GM10266 (cell line): ENCODE measurements around the gene CEMP1.

Experiments
- DNase-seq: peaks from one replicate; pipeline ENCODE4 v3.0.0; 2012; ENCODE audit errors: extremely low spot score
- TF ChIP-seq, protein P1 (sequence below): IDR thresholded peaks from 2 replicates; pipeline ENCODE4 v1.5.1; 2012; ENCODE audit warnings: mild to moderate bottlenecking, low read depth; ENCODE audit not compliant: control insufficient read depth, insufficient read depth; ENCODE audit errors: missing control alignments

CEMP1 gene

DNA sequence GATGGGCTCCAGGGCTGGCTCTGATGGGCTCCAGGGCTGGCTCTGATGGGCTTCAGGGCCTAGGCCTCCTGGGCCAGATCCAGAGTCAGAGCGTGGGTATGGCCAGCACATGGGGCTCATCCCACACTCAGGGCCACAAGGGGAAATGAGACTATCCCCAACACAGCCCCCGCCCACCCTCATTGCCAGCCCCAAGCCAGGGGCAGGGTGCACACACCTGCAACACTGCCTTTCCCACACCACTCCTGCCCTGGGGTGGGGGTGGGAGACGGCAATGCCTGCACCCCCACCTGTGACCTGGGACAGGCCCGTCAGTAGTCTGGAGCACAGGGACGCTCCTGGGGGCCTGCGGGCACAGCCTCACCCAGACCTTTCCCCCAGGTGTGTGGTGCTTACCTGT is 31.8 kb downstream of the CEMP1 start:
- no peak for DNase-seq
- TF ChIP-seq, protein P1, sequence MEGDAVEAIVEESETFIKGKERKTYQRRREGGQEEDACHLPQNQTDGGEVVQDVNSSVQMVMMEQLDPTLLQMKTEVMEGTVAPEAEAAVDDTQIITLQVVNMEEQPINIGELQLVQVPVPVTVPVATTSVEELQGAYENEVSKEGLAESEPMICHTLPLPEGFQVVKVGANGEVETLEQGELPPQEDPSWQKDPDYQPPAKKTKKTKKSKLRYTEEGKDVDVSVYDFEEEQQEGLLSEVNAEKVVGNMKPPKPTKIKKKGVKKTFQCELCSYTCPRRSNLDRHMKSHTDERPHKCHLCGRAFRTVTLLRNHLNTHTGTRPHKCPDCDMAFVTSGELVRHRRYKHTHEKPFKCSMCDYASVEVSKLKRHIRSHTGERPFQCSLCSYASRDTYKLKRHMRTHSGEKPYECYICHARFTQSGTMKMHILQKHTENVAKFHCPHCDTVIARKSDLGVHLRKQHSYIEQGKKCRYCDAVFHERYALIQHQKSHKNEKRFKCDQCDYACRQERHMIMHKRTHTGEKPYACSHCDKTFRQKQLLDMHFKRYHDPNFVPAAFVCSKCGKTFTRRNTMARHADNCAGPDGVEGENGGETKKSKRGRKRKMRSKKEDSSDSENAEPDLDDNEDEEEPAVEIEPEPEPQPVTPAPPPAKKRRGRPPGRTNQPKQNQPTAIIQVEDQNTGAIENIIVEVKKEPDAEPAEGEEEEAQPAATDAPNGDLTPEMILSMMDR = no peak

DNA sequence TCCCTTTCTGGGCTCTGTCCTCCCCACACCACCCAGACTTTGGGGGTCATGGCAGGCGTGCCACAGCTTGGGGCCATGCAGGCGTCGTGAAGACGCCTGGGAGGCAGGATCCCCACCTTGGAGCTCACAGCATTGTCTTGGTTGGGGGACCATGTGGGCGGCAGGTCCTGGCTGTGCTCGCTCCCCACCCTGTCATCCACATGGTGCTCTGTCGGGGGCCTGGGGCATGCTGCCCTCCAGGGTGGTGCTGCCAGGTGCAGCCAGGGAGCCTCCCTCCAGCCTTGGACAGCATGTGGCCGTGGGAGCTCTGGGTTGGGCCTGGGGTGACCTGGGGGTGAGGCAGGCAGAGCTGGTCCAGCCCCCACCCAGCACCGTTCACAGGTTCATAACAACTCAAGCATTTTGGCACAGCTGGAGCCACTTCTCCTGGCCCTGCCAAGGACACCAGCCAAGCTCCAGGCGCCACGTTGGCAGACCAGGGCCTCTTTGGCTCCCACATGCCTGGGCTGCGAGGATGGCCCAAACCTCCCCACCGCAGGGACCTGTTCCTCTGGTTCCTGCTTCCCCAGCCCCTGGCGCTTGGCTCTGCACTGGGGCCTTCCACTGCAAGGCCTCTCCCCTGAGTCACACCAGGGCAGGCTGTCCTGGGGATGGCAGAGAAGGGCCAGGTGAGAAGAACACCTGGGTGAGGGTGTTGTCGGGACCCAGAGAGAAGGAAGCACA is 32.5 kb downstream of the CEMP1 start:
- TF ChIP-seq, protein P1 = no peak
- no peak for DNase-seq

DNA sequence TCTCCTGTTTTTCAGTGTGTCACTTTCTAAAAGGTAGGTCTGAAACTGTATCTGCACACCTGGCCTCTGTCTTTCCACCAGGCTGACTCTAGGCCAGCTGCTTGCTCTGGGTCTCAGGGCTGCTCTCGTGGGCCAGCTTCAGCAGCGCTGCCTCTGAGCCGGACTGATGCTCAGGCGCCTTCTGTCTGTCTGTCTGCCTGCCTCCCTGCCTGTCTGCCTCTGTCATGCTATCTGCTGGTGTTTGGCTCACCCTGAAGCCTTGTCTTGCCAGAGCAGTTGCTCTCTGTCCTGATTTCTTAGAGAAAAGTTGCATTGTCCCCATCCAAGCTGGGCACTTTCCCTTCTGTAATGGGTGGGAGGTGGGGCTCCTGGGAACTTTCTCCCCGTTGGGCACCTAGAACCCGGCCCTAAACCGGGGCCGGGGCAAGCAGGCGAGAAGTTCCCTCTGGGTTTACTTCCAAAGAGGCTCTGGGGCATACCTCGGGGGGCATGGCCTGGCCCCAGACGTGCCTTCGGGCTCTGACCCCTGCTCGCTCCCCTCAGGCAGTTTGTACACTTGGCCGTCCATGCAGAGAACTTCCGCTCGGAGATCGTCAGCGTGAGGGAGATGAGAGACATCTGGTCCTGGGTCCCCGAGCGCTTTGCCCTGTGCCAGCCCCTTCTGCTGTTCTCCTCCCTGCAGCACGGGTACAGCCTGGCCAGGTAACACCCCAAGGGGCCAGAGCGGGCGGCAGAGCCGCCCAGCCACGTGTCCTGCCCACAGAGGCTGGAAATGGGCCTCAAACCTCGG is 33.3 kb downstream of the CEMP1 start:
- no peak for DNase-seq
- TF ChIP-seq, protein P1 = no peak

DNA sequence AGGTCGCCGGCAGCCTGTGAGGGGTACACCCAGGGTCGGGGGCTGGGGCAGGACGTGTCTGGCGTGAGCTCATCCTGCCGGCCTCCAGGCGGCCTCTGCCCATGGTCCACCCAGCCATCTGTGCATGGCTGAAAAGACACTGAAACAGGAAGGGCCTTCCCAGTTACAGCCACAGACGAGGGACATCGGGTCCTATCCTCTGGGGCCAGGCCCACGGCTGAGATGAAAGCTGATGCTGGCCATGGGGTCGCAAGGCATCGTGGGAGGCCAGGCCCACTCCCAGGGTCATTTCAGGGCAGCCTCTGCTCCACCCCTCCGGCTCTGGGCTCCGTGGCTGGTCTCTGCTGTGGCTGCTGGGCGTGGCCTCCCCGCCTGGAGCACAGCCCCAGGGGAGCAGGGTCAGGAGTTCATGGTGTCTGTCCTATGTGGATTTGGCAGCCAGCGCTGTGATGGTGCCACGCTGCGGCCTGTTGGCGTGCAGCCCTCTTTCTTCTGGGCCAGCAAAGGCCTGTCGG is 34.0 kb downstream of the CEMP1 start:
- TF ChIP-seq, protein P1 = no peak
- DNase-seq = no peak

DNA sequence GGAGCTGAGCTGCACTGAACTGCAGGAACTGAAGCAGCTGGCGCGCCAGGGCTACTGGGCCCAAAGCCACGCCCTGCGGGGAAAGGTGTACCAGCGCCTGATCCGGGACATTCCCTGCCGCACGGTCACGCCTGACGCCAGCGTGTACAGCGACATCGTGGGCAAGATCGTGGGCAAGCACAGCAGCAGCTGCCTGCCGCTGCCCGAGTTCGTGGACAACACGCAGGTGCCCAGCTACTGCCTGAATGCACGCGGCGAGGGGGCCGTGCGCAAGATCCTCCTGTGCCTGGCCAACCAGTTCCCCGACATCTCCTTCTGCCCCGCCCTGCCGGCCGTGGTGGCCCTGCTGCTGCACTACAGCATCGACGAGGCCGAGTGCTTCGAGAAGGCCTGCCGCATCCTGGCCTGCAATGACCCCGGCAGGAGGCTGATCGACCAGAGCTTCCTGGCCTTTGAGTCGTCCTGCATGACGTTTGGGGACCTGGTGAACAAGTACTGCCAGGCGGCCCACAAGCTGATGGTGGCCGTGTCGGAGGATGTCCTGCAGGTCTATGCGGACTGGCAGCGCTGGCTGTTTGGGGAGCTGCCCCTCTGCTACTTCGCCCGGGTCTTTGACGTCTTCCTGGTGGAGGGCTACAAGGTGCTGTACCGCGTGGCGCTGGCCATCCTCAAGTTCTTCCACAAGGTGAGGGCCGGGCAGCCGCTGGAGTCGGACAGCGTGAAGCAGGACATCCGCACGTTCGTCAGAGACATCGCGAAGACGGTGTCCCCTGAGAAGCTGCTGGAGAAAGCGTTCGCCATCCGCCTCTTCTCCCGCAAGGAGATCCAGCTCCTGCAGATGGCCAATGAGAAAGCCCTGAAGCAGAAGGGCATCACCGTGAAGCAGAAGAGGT is 34.7 kb downstream of the CEMP1 start:
- TF ChIP-seq, protein P1 = no peak
- DNase-seq = no peak

DNA sequence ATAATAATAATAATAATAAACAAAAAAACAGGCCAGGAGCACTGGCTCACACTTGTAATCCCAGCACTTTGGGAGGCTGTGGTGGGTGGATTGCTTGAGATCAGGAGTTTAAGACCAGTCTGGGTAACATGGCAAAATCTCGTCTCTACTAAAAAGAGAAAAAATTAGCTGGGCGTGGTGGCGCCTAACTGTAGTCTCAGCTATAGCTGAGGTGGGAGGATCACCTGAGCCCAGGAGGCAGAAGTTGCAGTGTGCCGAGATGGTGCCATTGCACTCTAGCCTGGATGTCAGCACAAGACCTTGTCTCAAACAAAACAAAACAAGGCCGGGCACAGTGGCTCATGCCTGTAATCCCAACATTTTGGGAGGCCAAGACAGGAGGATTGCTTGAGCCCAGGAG is 36.2 kb downstream of the CEMP1 start:
- no peak for DNase-seq
- TF ChIP-seq, protein P1 = no peak
